K562 (cell line): ENCODE data around the gene GLTP. TPM values are rescaled to one million over a fixed set of nuclear protein-coding genes. Genes with fewer than 3 reads are reported as not detected.
A peak's percentile ranks its signal among the peaks of the same experiment; 100 is the strongest.

Source experiments
- ATAC-seq: fragments of 200-7000 bp; cut with Tn5 transposase; 3 replicates; pipeline ENCODE4 v1.9.1; 2020; ENCODE audit warnings: moderate library complexity
- BruUV-seq: library from RNA; stranded (reverse); fragments of 400-500 nt; replicated peaks from 2 replicates; lab custom pipeline; 2021; lab: Mats Ljungman, UMichigan
- CTCF ChIA-PET: fragments of 300-600 bp; formaldehyde crosslinking; extraction: SDS; loops from one replicate; lab custom pipeline; 2021; ENCODE audit warnings: low intra/inter-chr PET ratio; lab: Yijun Ruan, JAX
- POLR2A ChIA-PET: fragments of 300-600, 350-650 bp; sonication (Branson Sonifier 250); formaldehyde crosslinking; extraction: SDS; loops from one replicate; lab custom pipeline; 2021; ENCODE audit warnings: antibody characterized with exemption, inconsistent platforms; lab: Yijun Ruan, JAX
- DNase-seq, 4 experiments: peaks; one replicate each; pipeline versions ENCODE4 v3.0.0 to v3.0.0-alpha.2; 2011 to 2018; ENCODE audit warnings: low spot score in 3 of 4, mixed read lengths in 3 of 4; ENCODE audit errors: extremely low read depth in 1 of 4
- FAIRE-seq: peaks from 2 replicates; lab custom pipeline; 2011; peaks lifted over from hg19 to GRCh38; lab: Jason Lieb, UNC
- H2AFZ ChIP-seq: 2 replicates; pipeline ENCODE4 v1.6.0; 2011; ENCODE audit warnings: low read depth, low read length, control low read depth, inconsistent platforms
- H3K27ac ChIP-seq: fragments of 200-600 bp; 3 replicates; pipeline ENCODE4 v1.8.0; 2011; ENCODE audit warnings: low read depth, mild to moderate bottlenecking, control low read depth, inconsistent platforms, low read length, moderate library complexity, mixed read lengths; ENCODE audit errors: extremely low read depth
- H3K27me3 ChIP-seq, 2 experiments: fragments of 300-600 bp in 1 of 2; 2 replicates in 1 of 2; 3 replicates in 1 of 2; pipeline versions ENCODE4 v1.6.0 to v1.8.0; 2011; ENCODE audit warnings: inconsistent platforms in 2 of 2, low read length in 2 of 2, mild to moderate bottlenecking in 1 of 2, mixed read lengths in 1 of 2, moderate library complexity in 1 of 2; ENCODE audit not compliant: control insufficient read depth in 2 of 2, insufficient read depth in 2 of 2
- H3K36me3 ChIP-seq: fragments of 300-600 bp; 3 replicates; pipeline ENCODE4 v1.8.0; 2011; ENCODE audit warnings: mild to moderate bottlenecking, low read length, inconsistent platforms; ENCODE audit not compliant: control insufficient read depth, insufficient read depth
- H3K4me1 ChIP-seq, 2 experiments: fragments of 200-600 bp in 1 of 2; replicated peaks in 1 of 2; 2 replicates in 1 of 2; 3 replicates in 1 of 2; pipeline versions ENCODE4 v1.5.1 to v1.8.0; 2011; ENCODE audit warnings: inconsistent platforms in 2 of 2, low read length in 2 of 2, mild to moderate bottlenecking in 1 of 2, mixed read lengths in 1 of 2, moderate library complexity in 1 of 2; ENCODE audit not compliant: control insufficient read depth in 2 of 2, insufficient read depth in 2 of 2
- H3K4me2 ChIP-seq: 2 replicates; pipeline ENCODE4 v1.6.1; 2011; ENCODE audit warnings: low read length, control low read depth, inconsistent platforms, mixed read lengths; ENCODE audit not compliant: insufficient read depth
- H3K4me3 ChIP-seq: fragments of 200-600 bp; sonication (generic), shearing (Covaris generic); 2 replicates; pipeline ENCODE4 v1.5.1; 2016; ENCODE audit warnings: control low read depth, inconsistent platforms
- H3K79me2 ChIP-seq: fragments of 200-600 bp; 3 replicates; pipeline ENCODE4 v1.8.0; 2011; ENCODE audit warnings: low read length, inconsistent platforms; ENCODE audit not compliant: control insufficient read depth, insufficient read depth
- H3K9ac ChIP-seq, 2 experiments: 2 replicates each; pipeline versions ENCODE4 v1.6.0 to v1.6.1; 2011; ENCODE audit warnings: low read depth in 2 of 2, low read length in 2 of 2, control low read depth in 1 of 2, inconsistent platforms in 1 of 2, mild to moderate bottlenecking in 1 of 2, mixed read lengths in 1 of 2; ENCODE audit not compliant: insufficient read depth in 1 of 2
- H3K9me1 ChIP-seq: one replicate; pipeline ENCODE4 v1.6.0; 2011; ENCODE audit warnings: inconsistent platforms, mild to moderate bottlenecking, low read length, moderate library complexity; ENCODE audit not compliant: control insufficient read depth, insufficient read depth
- H3K9me3 ChIP-seq: replicated peaks from 2 replicates; pipeline ENCODE4 v1.5.1; 2011; ENCODE audit warnings: low read depth, low read length, inconsistent platforms; ENCODE audit not compliant: control insufficient read depth, insufficient read depth
- H4K20me1 ChIP-seq: replicated peaks from 2 replicates; pipeline ENCODE4 v1.6.1; 2011; ENCODE audit warnings: low read length, inconsistent platforms, mixed read lengths; ENCODE audit not compliant: control insufficient read depth, insufficient read depth
- CBFB ChIP-seq: sonication (generic); formaldehyde crosslinking; IDR thresholded peaks from 2 replicates; pipeline ENCODE4 v1.4.0; 2020; ENCODE audit warnings: mild to moderate bottlenecking, missing genetic modification reagents
- POLR2G ChIP-seq: fragments of 200-400 bp; formaldehyde crosslinking; IDR thresholded peaks from 2 replicates; pipeline ENCODE4 v1.6.1; 2017; ENCODE audit warnings: low read depth, mild to moderate bottlenecking, antibody characterized with exemption, low read length, moderate library complexity
- TBP ChIP-seq: optimal IDR thresholded peaks from 2 replicates; pipeline ENCODE3; 2011; ENCODE audit warnings: low read depth, low read length, improper control_type of control experiment
- U2AF1 ChIP-seq: fragments of 200-400 bp; formaldehyde crosslinking; optimal IDR thresholded peaks from 2 replicates; pipeline ENCODE3; 2017; ENCODE audit warnings: mild to moderate bottlenecking, low read depth, low read length, moderate library complexity
- ZNF830 ChIP-seq: fragments of 250-450 bp; sonication (Bioruptor Pico); IDR thresholded peaks from 2 replicates; pipeline ENCODE4 v1.5.0; 2021; ENCODE audit warnings: mild to moderate bottlenecking
- WGBS: fragments of 100-300 bp; shearing (Covaris generic); methylation state at CpG from one replicate; pipeline ENCODE4 v1.1.6; 2016; ENCODE audit warnings: low coverage, mixed read lengths; ENCODE audit not compliant: insufficient coverage; ENCODE audit errors: missing lambda C conversion rate; 5-methylcytosine and 5-hydroxymethylcytosine counted together
- in situ Hi-C: fragments of 300-500 bp; cut with MboI; formaldehyde crosslinking; loops from 4 replicates; pipeline ENCODE4 v1.15.0; 2018; ENCODE audit warnings: inconsistent platforms, mixed read lengths
- intact Hi-C: fragments of 100-400 bp; cut with micrococcal nuclease; formaldehyde crosslinking; loops from 2 replicates; pipeline ENCODE4 v1.14.2; 2022
- polyA plus RNA-seq, 8 experiments: library from polyadenylated mRNA; depleted of rRNA in 4 of 8; stranded (reverse) in 5 of 8; unstranded in 3 of 8; fragments of >200 nt; fragmentation: Nextera tagmentation in 2 of 8; fragmentation: Illumina TruSeq in 1 of 8; extraction: Ambion mirVana in 2 of 8; extraction: Trizol in 1 of 8; gene quantifications; 2 replicates each; pipeline versions ENCODE4 v1.2.1 to v1.2.3, GENCODE V29; 2011 to 2014; ENCODE audit warnings: inconsistent platforms in 1 of 8, missing spikeins in 1 of 8
- total RNA-seq, 7 experiments: library from RNA; depleted of rRNA in 6 of 7; stranded (reverse); fragments of >200 nt in 6 of 7; fragmentation: Illumina TruSeq in 2 of 7; extraction: Trizol in 2 of 7; gene quantifications; 2 replicates each; pipeline versions ENCODE4 v1.2.1 to v1.2.3, GENCODE V29; 2011 to 2021; ENCODE audit warnings: low replicate concordance in 1 of 7

GLTP gene
- total and polyA plus RNA-seq, 9 of the 15 experiments (the other 6 are each of a cell fraction or from before 2014, with no cell fraction given) = 4.4 to 8.3 (median 6.1) TPM

DNA sequence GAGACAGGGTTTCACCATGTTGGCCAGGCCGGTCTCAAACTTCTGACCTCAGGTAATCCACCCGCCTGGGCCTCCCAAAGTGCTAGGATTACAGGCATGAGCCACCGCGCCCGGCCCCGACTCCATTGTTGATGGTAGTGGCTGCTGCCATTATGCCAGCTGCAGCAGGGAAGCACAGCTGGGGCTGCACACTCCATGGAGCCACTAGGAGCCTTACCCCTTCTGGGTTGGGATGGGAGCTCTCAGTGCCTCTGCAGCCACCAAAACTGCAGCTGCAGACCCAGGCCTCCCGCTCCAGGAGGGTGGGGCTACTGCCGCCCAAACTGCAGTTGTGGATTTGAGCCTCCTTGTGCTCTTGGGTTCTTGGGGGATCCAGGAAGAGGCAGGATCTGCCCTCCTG is 45.7 kb upstream of the GLTP start (continued):
- TF ChIP-seq CBFB (no peak), ZNF830 (CRISPR knock-in tag) (no peak), TBP (no peak)

DNA sequence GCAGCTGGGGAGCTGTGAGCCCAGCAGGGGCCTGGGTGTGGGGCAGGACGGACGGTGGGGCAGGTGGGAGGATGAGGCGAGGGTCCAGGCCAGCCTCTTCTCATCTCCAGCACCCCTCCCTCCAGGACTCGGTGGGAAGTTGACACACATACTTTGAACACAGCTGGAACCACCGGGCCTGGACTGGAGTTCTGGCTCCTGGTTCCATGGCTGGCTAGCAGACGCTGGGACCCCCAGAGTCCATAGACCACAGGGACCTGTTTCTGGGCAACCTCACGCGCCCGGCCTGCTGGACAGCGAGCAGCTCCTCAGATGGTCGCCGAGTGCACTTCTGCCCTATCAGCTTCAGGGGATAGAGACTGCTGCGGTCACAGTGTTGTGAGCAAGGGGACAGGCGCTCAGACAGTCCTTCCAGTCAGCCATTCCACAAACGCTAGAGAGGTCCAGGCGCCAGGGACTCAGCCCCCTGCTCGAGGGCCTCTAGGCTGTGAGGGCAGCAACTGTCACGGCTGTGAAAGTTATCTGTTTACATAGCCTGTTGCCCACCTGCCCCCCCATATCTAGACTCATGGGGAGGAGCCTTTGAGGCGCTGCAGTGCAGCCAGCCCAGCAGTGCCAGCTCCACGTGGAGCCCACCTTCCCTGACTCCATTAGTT is 45.0 kb upstream of the GLTP start:
- no TSS peak for BruUV-seq
- no peak overlapping the region for H3K27ac ChIP-seq
- CTCF ChIA-PET = no interaction called here
- WGBS = 43% methylated on average over 19 of the region's 20 CpGs
- H3K36me3 ChIP-seq = peaks cover 3% of the 10 kb centered on the region; the same call in 1 of the 3 replicates
- no peak for DNase-seq
- no peak overlapping the region for H3K4me2 ChIP-seq
- H3K79me2 ChIP-seq = no peaks in the 10 kb centered on the region
- no peaks in the 10 kb centered on the region for H4K20me1 ChIP-seq
- peak overlapping the region in 1 of 2 experiments; percentile 80; a peak in 2 of 4 replicates for H3K9ac ChIP-seq
- TF ChIP-seq U2AF1 (no peak), POLR2G (peak; percentile 36; the same call in 1 of the 2 replicates)
- no peaks in the 10 kb centered on the region for H3K27me3 ChIP-seq
- intact Hi-C loops (no loop called here), in situ Hi-C loops (no loop called here)
- peaks cover 2 to 19% of the 10 kb centered on the region in 2 experiments; a peak in 4 of 5 replicates for H3K4me1 ChIP-seq
- H3K9me3 ChIP-seq = no peaks in the 10 kb centered on the region
- H3K4me3 ChIP-seq = no peak overlapping the region
- FAIRE-seq = no peak
- H3K9me1 ChIP-seq = no peaks in the 10 kb centered on the region
- H2AFZ ChIP-seq = no peak overlapping the region
- POLR2A ChIA-PET = interaction anchor here (0.6 kb wide), 2 partner anchors 11 to 172 kb away, joined by 3 to 4 read pairs; no protein-coding TSS in a partner anchor
- peak; percentile 43 for ATAC-seq
